PC-3 (cell line): ENCODE measurements around the gene PPIL3.

Experiments
- CTCF ChIP-seq: fragments of 300-600 bp; sonication (generic); conservative IDR thresholded peaks from 2 replicates; pipeline ENCODE4 v1.5.1; 2017; ENCODE audit warnings: antibody characterized with exemption, low read depth, mild to moderate bottlenecking, low read length
- EZH2 ChIP-seq: fragments of 300-600 bp; sonication (generic); IDR thresholded peaks from one replicate; pipeline ENCODE4 v1.6.1; 2017; ENCODE audit warnings: antibody characterized with exemption, mild to moderate bottlenecking, low read length; ENCODE audit not compliant: unreplicated experiment
- EZH2phosphoT487 ChIP-seq: fragments of 300-600 bp; sonication (generic); IDR thresholded peaks from 2 replicates; pipeline ENCODE4 v1.6.1; 2018; ENCODE audit warnings: mild to moderate bottlenecking, antibody characterized with exemption, low read length, borderline replicate concordance

DNA sequence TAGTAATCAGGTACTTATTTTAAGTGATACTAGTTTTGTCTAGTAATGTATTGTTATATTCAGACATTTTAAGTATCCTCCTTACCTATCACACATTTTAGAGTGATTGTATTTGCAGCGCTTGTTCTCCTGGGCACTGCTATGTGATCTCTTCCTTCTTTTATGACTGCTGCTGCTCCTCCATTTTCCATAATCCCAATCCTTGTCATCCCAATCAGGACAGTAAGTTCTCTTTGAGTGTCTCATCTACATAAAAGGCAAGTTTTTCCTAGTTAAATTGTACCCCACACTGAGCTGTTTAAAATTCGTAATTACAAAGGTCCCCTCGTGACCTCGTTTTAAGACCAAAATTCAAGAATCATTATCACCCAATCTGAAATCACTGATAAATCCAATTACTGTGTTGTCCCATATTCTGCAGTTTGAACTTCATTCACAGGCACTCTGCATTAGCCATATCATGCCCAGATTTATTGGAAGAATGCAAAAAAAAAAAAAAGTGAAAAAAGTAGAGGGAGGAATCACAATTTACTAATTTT is 27.2 kb downstream of the PPIL3 start:
- TF ChIP-seq CTCF = no peak
- TF ChIP-seq EZH2 = no peak
- no peak for TF ChIP-seq EZH2phosphoT487
